CD4-positive, alpha-beta memory T cell (primary cell): ENCODE measurements around the gene CCN5. TPM values are rescaled to one million over a fixed set of nuclear protein-coding genes. Genes with fewer than 3 reads are reported as not detected.

Experiments used
- CTCF ChIA-PET: fragments of 350-600 bp; sonication (Branson Sonifier 250); formaldehyde crosslinking; loops from one replicate; lab custom pipeline; 2021; ENCODE audit warnings: inconsistent platforms; ENCODE audit not compliant: partially characterized antibody; lab: Charles Lee
- POLR2A ChIA-PET: fragments of 350-600 bp; sonication (Branson Sonifier 250); formaldehyde crosslinking; loops from one replicate; lab custom pipeline; 2021; ENCODE audit not compliant: partially characterized antibody; lab: Charles Lee
- DNase-seq, 5 donors: peaks; one replicate each; pipeline versions ENCODE4 v3.0.0 to v3.0.0-alpha.2; 2020 to 2022; ENCODE audit warnings: mixed read lengths in 1 of 5
- H3K27ac ChIP-seq: one replicate; pipeline ENCODE4 v1.7.0; 2013; ENCODE audit warnings: low read depth, low read length
- H3K27me3 ChIP-seq: 2 replicates; pipeline ENCODE4 v1.7.0; 2013; ENCODE audit warnings: mild to moderate bottlenecking, low read length, moderate library complexity; ENCODE audit not compliant: insufficient read depth
- H3K36me3 ChIP-seq: 2 replicates; pipeline ENCODE4 v1.7.0; 2013; ENCODE audit warnings: mild to moderate bottlenecking, low read length, moderate library complexity; ENCODE audit not compliant: insufficient read depth
- H3K4me1 ChIP-seq: 2 replicates; pipeline ENCODE4 v1.7.0; 2013; ENCODE audit warnings: mild to moderate bottlenecking, low read length, moderate library complexity; ENCODE audit not compliant: insufficient read depth
- H3K4me3 ChIP-seq, 2 donors: one replicate each; pipeline ENCODE4 v1.7.0; 2013; ENCODE audit warnings: low read length in 2 of 2, mild to moderate bottlenecking in 1 of 2
- H3K9me3 ChIP-seq, 2 donors: one replicate each; pipeline ENCODE4 v1.7.0; 2013; ENCODE audit warnings: low read length in 2 of 2, control low read depth in 1 of 2; ENCODE audit not compliant: control insufficient read depth in 1 of 2
- H3K27ac Mint-ChIP-seq, 7 donors: one replicate each; pipeline ENCODE4 v1.8.0; 2020 to 2021; ENCODE audit warnings: mixed read lengths in 7 of 7, mild to moderate bottlenecking in 6 of 7, inconsistent platforms in 3 of 7, moderate library complexity in 3 of 7
- H3K27me3 Mint-ChIP-seq, 2 donors: one replicate each; pipeline ENCODE4 v1.8.0; 2020 to 2021; ENCODE audit warnings: mixed read lengths in 2 of 2
- H3K36me3 Mint-ChIP-seq, 2 donors: one replicate each; pipeline ENCODE4 v1.8.0; 2020 to 2021; ENCODE audit warnings: mixed read lengths in 2 of 2, inconsistent platforms in 1 of 2, mild to moderate bottlenecking in 1 of 2
- H3K4me1 Mint-ChIP-seq, 4 donors: one replicate each; pipeline ENCODE4 v1.8.0; 2020 to 2021; ENCODE audit warnings: mixed read lengths in 4 of 4, mild to moderate bottlenecking in 1 of 4
- H3K4me3 Mint-ChIP-seq, 8 donors: one replicate each; pipeline ENCODE4 v1.8.0; 2020 to 2021; ENCODE audit warnings: mixed read lengths in 8 of 8, mild to moderate bottlenecking in 7 of 8, moderate library complexity in 6 of 8, inconsistent platforms in 3 of 8
- H3K9me3 Mint-ChIP-seq, 8 donors: one replicate each; pipeline ENCODE4 v1.8.0; 2020 to 2021; ENCODE audit warnings: mixed read lengths in 8 of 8, mild to moderate bottlenecking in 5 of 8, inconsistent platforms in 3 of 8, moderate library complexity in 1 of 8
- intact Hi-C: fragments of 100-400 bp; cut with micrococcal nuclease; formaldehyde crosslinking; loops from one replicate; pipeline ENCODE4 v1.15.1; 2023
- polyA plus RNA-seq, 2 donors: library from polyadenylated mRNA; unstranded; fragments of 300-500 nt; fragmentation: Illumina TruSeq; gene quantifications; one replicate each; pipeline ENCODE4 v1.2.3, GENCODE V29; 2021
- total RNA-seq, 2 experiments: library from RNA; stranded (reverse); gene quantifications; one replicate each; pipeline ENCODE4 v1.2.3, GENCODE V29; 2021

The CCN5 gene
- total and polyA plus RNA-seq, 4 experiments from 2014 or later, result not detected

GRCh38 chr20:44738813-44739477 lies 23.8 kb downstream of the CCN5 start:
- Histone ChIP-seq H3K27me3 (no peaks in the 10 kb centered on the region), H3K9me3 (no peaks in the 10 kb centered on the region), H3K36me3 (no peaks in the 10 kb centered on the region), H3K4me1 (no peaks in the 10 kb centered on the region), H3K4me3 (no peak overlapping the region), H3K27ac (no peak overlapping the region)
- peaks cover 0 to 2% (median 0%) of the 10 kb centered on the region in 8 donors for H3K9me3 Mint-ChIP-seq
- H3K27ac Mint-ChIP-seq, result peak overlapping the region in 2 of 7 donors; percentile 2 to 8
- peaks cover 10 to 24% (median 18%) of the 10 kb centered on the region in 4 donors for H3K4me1 Mint-ChIP-seq
- DNase-seq, result peak; percentile 24 to 54 (median 39)
- peak overlapping the region in 2 of 8 donors; percentile 7 to 14 for H3K4me3 Mint-ChIP-seq
- CTCF ChIA-PET, result interaction anchor here (1.0 to 1.8 kb wide), 5 partner anchors 9 to 56 kb away, joined by 3 to 10 read pairs (median 4); no protein-coding TSS in a partner anchor
- H3K36me3 Mint-ChIP-seq, result no peaks in the 10 kb centered on the region
- intact Hi-C loops, result no loop called here
- POLR2A ChIA-PET, result no interaction called here
- H3K27me3 Mint-ChIP-seq, result peaks cover 0 to 2% of the 10 kb centered on the region in 2 donors

DNA sequence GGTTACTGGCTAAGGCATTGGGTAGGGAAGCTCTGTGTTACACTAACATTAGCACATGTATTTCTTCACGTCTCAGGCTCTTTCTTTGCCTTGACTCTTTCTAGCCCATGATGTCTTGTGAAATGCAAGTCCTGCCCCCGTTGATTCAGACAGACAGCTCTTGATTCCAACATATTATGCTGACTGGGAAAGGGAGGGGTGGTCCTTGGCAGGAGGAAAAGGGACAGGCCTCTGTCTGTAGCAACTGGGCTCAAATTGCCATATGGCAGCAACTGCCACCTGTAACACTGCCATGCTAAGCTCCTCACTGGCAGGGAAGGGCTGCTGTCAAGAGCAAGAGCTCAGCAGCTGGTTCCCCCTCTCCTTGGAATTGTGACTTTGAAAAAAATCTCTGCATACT lies 24.8 kb downstream of the CCN5 start:
- no peak overlapping the region for H3K27ac ChIP-seq
- DNase-seq, result no peak
- no peak overlapping the region for H3K4me3 ChIP-seq
- peaks cover 12 to 26% (median 18%) of the 10 kb centered on the region in 4 donors for H3K4me1 Mint-ChIP-seq
- H3K27me3 Mint-ChIP-seq, result peaks cover 0 to 2% of the 10 kb centered on the region in 2 donors
- ChIA-PET CTCF (interaction anchor here (1.0 kb wide), 1 partner anchor 14 kb away, joined by 3 read pairs; no protein-coding TSS in a partner anchor), POLR2A (no interaction called here)
- intact Hi-C loops, result no loop called here
- H3K4me3 Mint-ChIP-seq, result no peak overlapping the region
- no peak overlapping the region for H3K27ac Mint-ChIP-seq
- no peaks in the 10 kb centered on the region for H3K27me3 ChIP-seq
- H3K4me1 ChIP-seq, result no peaks in the 10 kb centered on the region
- H3K36me3 ChIP-seq, result no peaks in the 10 kb centered on the region
- no peaks in the 10 kb centered on the region for H3K36me3 Mint-ChIP-seq
- H3K9me3 ChIP-seq, result no peaks in the 10 kb centered on the region
- H3K9me3 Mint-ChIP-seq, result peaks cover 0 to 2% (median 0%) of the 10 kb centered on the region in 8 donors

- POLR2A ChIA-PET, result no interaction called here
- Mint-ChIP-seq H3K27ac (no peak overlapping the region), H3K27me3 (peaks cover 6 to 8% of the 10 kb centered on the region in 2 donors), H3K9me3 (no peaks in the 10 kb centered on the region), H3K4me3 (peak overlapping the region in 1 of 8 donors; percentile 44), H3K4me1 (peaks cover 12 to 22% (median 16%) of the 10 kb centered on the region in 4 donors), H3K36me3 (no peaks in the 10 kb centered on the region)
- Histone ChIP-seq H3K27me3 (peaks cover 11% of the 10 kb centered on the region), H3K9me3 (no peaks in the 10 kb centered on the region), H3K27ac (no peak overlapping the region), H3K4me3 (no peak overlapping the region), H3K36me3 (no peaks in the 10 kb centered on the region), H3K4me1 (peaks cover 5% of the 10 kb centered on the region)
- intact Hi-C loops, result no loop called here
- no peak for DNase-seq
- CTCF ChIA-PET, result interaction anchor here (1.0 to 1.8 kb wide), 3 partner anchors 10 to 125 kb away, joined by 3 to 4 read pairs (median 4); no protein-coding TSS in a partner anchor
Observed at GRCh38 chr20:44742304-44743079, 27.3 kb downstream of the CCN5 start.

DNA sequence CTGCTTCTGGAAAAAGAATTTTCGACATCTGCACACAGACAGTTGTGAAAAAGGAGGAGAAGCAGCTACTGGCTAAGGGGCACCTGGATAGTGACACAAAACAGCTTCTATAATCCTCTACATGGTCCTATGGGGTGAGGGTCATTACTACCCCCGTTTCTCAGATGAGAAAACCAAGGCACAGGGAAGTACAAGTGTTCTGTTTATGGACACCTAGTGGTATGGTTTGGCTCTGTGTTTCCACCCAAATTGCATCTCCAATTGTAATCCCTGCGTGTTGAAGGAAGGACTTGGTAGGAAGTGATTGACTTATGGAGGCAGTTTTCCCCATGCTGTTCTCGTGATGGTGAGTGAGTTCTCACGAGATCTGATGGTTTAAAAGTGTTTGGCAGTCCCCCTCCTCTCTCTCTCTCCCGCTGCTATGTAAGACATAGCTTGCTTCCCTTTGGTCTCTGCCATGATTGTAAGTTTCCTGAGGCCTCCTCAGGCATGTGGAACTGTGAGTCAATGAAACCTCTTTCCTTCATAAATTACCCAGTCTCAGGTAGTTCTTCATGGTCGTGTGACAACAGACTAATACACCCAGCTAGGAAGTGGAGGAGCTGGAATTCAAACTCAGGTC lies 28.0 kb downstream of the CCN5 start:
- CTCF ChIA-PET, result interaction anchor here (1.0 kb wide), 1 partner anchor 124 kb away, joined by 3 read pairs; no protein-coding TSS in a partner anchor
- Histone ChIP-seq H3K36me3 (no peaks in the 10 kb centered on the region), H3K27ac (no peak overlapping the region), H3K9me3 (no peaks in the 10 kb centered on the region), H3K4me1 (peaks cover 5% of the 10 kb centered on the region), H3K27me3 (peaks cover 11% of the 10 kb centered on the region), H3K4me3 (no peak overlapping the region)
- peak overlapping the region in 1 of 8 donors; percentile 10 for H3K4me3 Mint-ChIP-seq
- POLR2A ChIA-PET, result no interaction called here
- no peak for DNase-seq
- no peaks in the 10 kb centered on the region for H3K9me3 Mint-ChIP-seq
- intact Hi-C loops, result no loop called here
- H3K36me3 Mint-ChIP-seq, result no peaks in the 10 kb centered on the region
- peaks cover 6 to 9% of the 10 kb centered on the region in 2 donors for H3K27me3 Mint-ChIP-seq
- H3K27ac Mint-ChIP-seq, result no peak overlapping the region
- H3K4me1 Mint-ChIP-seq, result peaks cover 12 to 20% (median 17%) of the 10 kb centered on the region in 4 donors

DNA sequence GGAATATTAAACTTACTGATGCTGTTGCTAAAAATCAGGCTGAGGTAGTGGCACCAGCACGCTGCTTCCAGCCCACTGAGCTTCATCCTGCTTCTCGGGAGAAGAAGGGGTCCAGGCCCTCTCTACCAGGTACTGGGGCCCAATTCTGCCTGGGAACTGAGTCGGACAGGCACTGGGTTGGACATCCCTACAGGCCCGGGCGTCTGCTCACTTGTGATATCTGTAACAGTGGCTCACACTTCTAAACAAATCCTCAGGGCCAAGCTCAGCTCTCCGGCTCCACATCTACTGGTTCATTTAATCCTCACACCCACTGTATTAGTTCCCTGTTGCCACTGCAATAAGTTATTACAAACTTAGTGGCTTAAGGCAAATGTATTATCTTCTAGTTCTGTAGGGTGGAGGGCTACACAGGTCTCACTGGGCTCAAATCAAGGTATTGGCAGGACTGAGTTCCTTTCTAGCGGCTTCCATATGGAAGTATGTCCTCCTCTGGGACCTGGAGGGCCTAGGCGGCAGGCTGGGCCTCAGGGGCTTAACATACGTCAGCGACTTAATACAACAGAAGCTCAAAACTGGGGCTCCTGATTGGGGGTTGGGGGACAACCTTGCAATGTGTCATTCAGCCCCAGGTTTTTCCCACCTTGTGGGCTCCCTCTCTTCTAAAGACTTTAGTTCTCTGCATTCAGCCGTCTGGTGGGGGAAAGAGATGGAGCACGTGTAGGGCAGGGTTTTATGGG lies 28.9 kb downstream of the CCN5 start:
- no peaks in the 10 kb centered on the region for H3K36me3 ChIP-seq
- intact Hi-C loops, result no loop called here
- Mint-ChIP-seq H3K4me3 (peak overlapping the region in 2 of 8 donors; percentile 84 to 86), H3K4me1 (peaks cover 7 to 13% (median 11%) of the 10 kb centered on the region in 4 donors), H3K36me3 (no peaks in the 10 kb centered on the region), H3K27me3 (peaks cover 6 to 12% of the 10 kb centered on the region in 2 donors), H3K27ac (peak overlapping the region in 1 of 7 donors; percentile 60), H3K9me3 (no peaks in the 10 kb centered on the region)
- no peaks in the 10 kb centered on the region for H3K9me3 ChIP-seq
- no peak overlapping the region for H3K4me3 ChIP-seq
- ChIA-PET CTCF (no interaction called here), POLR2A (no interaction called here)
- H3K4me1 ChIP-seq, result peaks cover 5% of the 10 kb centered on the region
- peaks cover 11% of the 10 kb centered on the region for H3K27me3 ChIP-seq
- no peak overlapping the region for H3K27ac ChIP-seq
- no peak for DNase-seq

- H3K27ac ChIP-seq, result no peak overlapping the region
- CTCF ChIA-PET, result no interaction called here
- Mint-ChIP-seq H3K36me3 (no peaks in the 10 kb centered on the region), H3K4me1 (peaks cover 7 to 13% (median 11%) of the 10 kb centered on the region in 4 donors), H3K4me3 (peak overlapping the region; percentile 66 to 87 (median 83)), H3K27ac (peak overlapping the region in 1 of 7 donors; percentile 29), H3K27me3 (peaks cover 14 to 16% of the 10 kb centered on the region in 2 donors), H3K9me3 (no peaks in the 10 kb centered on the region)
- H3K4me3 ChIP-seq, result no peak overlapping the region
- no peaks in the 10 kb centered on the region for H3K36me3 ChIP-seq
- DNase-seq, result no peak
- peaks cover 11% of the 10 kb centered on the region for H3K27me3 ChIP-seq
- peaks cover 5% of the 10 kb centered on the region for H3K4me1 ChIP-seq
- no peaks in the 10 kb centered on the region for H3K9me3 ChIP-seq
- POLR2A ChIA-PET, result no interaction called here
- intact Hi-C loops, result loop anchor here (5.0 kb wide), 1 partner anchor 222 kb away; the partner anchor contains the start of gene STK4
Observed at GRCh38 chr20:44745122-44745597, 30.0 kb downstream of the CCN5 start.
